Kidney epithelial cell (primary cell): ENCODE measurements around the gene TBXAS1. TPM values are rescaled to one million over a fixed set of nuclear protein-coding genes. Genes with fewer than 3 reads are reported as not detected.

Experiments
- DNase-seq: peaks from one replicate; pipeline ENCODE4 v3.0.0-alpha.2; 2010; ENCODE audit warnings: low read depth
- H3K27me3 ChIP-seq: 2 replicates; pipeline ENCODE4 v1.6.0; 2011; ENCODE audit warnings: low read length; ENCODE audit not compliant: control insufficient read depth, insufficient read depth
- H3K36me3 ChIP-seq: 2 replicates; pipeline ENCODE4 v1.5.1; 2011; ENCODE audit warnings: low read length; ENCODE audit not compliant: control insufficient read depth, insufficient read depth
- H3K4me3 ChIP-seq: 2 replicates; pipeline ENCODE4 v1.5.1; 2011; ENCODE audit warnings: low read depth, mild to moderate bottlenecking, control low read depth, low read length
- total RNA-seq: library from RNA; depleted of rRNA; stranded (reverse); fragments of >200 nt; gene quantifications from 2 replicates; pipeline ENCODE4 v1.2.3, GENCODE V29; 2015
- TF ChIP-seq, protein P1 (sequence below): IDR thresholded peaks from 2 replicates; pipeline ENCODE4 v1.5.1; 2011; ENCODE audit warnings: mild to moderate bottlenecking, moderate library complexity, low read length, control low read depth, inconsistent platforms; ENCODE audit not compliant: insufficient read depth, poor library complexity, severe bottlenecking

Gene TBXAS1
- 7.1 and 7.8 TPM in 2 replicates for total RNA-seq

DNA sequence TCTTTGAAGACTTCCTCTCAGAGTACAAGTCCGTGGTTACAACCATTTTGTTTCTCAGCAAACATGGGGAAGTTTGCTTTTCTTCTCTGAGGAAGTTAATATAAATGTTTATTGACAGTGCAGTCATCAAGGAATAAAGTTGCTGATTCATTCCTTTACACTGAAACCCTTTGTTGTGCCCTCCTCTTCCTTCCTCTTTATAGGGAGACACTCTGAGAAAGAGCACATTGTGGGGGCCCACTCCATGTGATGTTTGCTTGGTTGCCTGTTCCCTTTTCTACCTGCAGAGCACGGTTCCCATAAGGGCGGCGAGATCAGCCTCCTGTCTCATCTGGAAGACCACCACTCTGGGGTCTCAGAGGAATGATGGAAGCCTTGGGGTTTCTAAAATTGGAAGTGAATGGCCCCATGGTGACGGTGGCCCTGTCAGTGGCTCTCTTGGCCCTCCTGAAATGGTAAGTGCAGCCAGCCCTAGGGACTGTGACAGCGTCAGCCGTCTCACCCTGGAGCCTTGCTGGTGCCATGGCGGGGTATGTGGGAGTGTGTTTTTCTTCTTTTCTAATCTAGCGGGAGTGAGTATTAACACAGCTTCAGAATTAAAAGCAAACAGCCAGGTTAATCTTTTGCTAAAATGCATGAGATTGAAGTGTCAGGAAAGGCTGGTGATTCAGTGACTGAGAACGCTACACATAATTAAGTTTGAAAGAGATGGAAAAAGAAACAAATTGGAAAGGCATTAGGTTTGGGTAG is at the start of gene TBXAS1:
Gene TBXAS1, plus strand, starts transcription at position 240 of the 750 bp plus-strand sequence. Its CDS starts 127 bp downstream, at position 367.
- H3K27me3 ChIP-seq: no peaks in the 10 kb centered on the region
- H3K4me3 ChIP-seq: no peak within 1 kb of the TSS
- H3K36me3 ChIP-seq: no peaks in the 10 kb centered on the region
- TF ChIP-seq, protein P1, sequence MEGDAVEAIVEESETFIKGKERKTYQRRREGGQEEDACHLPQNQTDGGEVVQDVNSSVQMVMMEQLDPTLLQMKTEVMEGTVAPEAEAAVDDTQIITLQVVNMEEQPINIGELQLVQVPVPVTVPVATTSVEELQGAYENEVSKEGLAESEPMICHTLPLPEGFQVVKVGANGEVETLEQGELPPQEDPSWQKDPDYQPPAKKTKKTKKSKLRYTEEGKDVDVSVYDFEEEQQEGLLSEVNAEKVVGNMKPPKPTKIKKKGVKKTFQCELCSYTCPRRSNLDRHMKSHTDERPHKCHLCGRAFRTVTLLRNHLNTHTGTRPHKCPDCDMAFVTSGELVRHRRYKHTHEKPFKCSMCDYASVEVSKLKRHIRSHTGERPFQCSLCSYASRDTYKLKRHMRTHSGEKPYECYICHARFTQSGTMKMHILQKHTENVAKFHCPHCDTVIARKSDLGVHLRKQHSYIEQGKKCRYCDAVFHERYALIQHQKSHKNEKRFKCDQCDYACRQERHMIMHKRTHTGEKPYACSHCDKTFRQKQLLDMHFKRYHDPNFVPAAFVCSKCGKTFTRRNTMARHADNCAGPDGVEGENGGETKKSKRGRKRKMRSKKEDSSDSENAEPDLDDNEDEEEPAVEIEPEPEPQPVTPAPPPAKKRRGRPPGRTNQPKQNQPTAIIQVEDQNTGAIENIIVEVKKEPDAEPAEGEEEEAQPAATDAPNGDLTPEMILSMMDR: no peak
- peak; percentile 96 for DNase-seq

DNA sequence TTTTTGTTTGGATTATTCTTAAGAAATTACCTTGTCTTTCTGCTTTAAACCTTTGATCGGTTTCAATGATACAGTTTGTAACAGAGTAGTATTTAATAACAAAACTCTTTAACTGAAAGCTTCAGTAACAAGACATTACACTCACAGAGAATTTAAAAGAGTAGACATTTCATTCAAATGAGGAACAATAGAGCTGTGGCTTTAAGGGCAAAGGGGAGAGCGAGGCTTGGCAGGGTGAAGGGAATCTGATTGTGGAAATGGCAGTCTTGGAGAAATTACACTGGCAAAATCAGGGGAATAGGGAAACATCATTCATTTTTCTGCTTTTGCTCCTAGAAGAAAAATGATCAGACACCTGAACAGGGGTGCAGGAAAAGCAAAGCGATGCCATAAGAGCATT is 46.1 kb upstream of the TBXAS1 start:
- no peaks in the 10 kb centered on the region for H3K36me3 ChIP-seq
- no peaks in the 10 kb centered on the region for H3K27me3 ChIP-seq
- H3K4me3 ChIP-seq: no peak overlapping the region
- no peak for DNase-seq
- TF ChIP-seq, protein P1: no peak

DNA sequence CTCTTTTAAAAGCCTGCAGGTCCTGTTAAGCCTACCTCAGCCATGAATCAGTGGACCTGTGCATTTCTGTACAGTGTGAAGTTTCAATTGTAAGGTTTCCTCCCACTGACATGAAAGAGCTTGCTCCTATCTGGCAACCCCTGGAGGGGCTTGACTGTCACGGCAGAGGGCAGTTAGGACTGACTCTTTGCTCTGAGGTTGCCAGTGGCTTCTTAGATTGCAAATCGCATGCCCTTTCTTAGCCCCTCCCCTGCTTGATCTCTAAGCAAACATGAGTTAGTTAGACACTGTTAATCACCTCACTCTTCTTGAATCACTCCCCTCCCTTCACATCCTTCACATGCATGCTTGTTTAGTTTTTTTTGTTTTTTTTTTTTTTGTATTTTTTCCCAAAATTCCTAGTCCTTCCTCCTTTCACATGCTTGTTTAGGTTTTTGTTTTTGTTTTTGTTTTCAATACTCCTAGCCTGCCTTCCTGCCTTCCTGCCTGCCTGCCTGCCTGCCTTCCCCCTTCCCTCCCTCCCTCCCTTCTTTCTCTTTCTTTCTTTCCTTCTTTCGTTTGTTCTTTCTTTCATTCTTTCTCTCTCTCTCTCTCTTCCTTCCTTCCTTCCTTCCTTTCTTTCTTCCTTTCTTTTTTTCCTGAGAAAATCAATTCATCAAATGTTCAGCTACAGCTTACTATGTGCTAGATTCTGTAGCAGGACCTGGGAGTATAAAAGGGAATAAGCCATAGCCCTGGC is 45.2 kb upstream of the TBXAS1 start:
- TF ChIP-seq, protein P1: no peak
- Histone ChIP-seq H3K4me3 (no peak overlapping the region), H3K36me3 (peaks cover 1% of the 10 kb centered on the region), H3K27me3 (no peaks in the 10 kb centered on the region)
- no peak for DNase-seq

DNA sequence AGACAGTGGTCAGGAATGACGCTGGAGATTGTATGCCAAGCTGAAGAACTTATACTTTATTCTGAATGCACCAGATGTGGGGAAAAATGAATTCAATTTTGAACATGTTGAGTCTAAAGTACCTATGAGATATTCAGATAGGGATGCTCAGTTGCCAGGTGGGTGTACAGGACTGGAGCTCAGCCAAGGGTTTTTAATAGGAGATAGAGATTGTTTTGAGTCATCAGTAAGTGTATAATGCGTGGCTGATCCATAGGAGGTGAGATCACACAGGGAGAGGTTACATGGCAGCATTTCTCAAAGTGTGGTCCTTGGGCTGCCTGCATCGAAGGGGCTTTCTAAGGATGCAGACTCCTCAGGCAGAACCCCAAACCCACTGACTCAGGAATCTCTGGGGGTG is 44.4 kb upstream of the TBXAS1 start:
- H3K4me3 ChIP-seq: no peak overlapping the region
- TF ChIP-seq, protein P1: no peak
- no peaks in the 10 kb centered on the region for H3K27me3 ChIP-seq
- no peak for DNase-seq
- peaks cover 1% of the 10 kb centered on the region for H3K36me3 ChIP-seq

DNA sequence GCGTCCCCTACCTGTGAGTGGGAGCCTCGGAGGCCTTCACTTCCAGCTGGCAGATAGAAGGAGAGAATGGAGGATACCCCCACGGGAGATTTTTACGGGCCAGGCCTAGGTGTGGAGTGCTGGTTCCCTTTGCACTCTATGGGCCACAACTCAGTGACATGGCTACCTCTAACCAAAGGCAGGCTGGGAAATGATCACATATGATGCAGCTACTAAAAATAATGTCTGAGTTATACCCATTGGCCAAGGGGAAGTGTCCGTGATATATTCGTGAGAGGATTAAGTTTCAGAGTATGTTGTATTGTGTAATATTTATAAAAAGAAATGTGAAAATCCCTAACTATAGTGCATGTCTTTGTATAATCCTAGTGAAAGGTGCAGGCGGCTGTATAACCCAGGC is 37.7 kb upstream of the TBXAS1 start:
- Histone ChIP-seq H3K36me3 (peaks cover 1% of the 10 kb centered on the region), H3K4me3 (no peak overlapping the region), H3K27me3 (no peaks in the 10 kb centered on the region)
- TF ChIP-seq, protein P1: no peak
- no peak for DNase-seq
